GM18870 (cell line): ENCODE measurements around the gene BCL2L2.

Source experiments
- ATAC-seq: cut with Tn5 transposase; IDR thresholded peaks from one replicate; pipeline ENCODE4 v1.9.1; 2021; ENCODE audit warnings: moderate library complexity; ENCODE audit not compliant: unreplicated experiment

Gene BCL2L2

DNA sequence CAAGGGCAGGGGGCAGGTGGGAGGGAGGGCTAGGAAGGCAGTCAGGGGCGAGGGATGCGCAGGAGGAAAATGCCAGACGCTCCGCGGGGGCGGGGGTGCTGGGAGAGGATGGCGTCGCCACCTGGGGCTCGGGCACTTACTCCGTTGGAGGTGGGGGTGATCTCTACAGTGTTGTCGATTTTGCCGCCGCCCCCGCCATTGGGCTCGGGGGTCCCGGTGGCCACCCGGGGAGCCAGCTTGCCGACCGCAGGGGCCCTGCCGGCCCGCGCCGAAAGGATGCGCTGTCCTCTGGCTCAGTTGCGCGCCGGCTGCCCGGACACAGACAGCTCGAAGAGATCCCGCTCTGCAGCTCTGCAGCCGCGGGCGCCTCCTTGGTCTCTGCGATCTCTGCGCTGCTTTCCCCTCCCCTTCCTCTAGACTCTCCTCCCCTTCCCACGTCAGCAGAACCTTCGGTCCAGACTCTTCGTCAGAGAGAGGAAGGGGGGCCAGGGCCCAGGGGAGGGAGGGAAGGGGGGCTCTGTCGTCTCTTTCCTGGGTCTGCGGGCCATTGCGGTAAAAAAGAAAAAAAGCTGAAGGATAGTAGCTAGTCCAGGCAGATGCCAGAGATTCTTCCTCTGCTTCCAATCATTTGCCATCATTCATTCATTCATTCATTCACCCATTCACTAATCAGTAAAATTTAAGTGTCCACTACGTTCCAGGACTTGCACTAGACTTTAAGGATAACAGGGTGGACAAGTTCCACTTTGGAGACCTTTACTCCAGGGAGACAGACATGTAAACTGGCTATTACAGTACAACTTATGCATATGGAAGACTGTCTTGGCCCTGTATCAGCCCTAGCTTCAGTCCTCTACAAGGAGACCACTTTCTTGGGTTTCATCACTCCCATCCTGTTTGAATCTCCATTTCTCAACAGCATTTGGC lies 46.1 kb downstream of the BCL2L2 start, which contains the start of gene SLC22A17:
TSS of gene SLC22A17 (minus strand) at position 382 of the 927 bp plus-strand sequence.
- no peak for ATAC-seq

DNA sequence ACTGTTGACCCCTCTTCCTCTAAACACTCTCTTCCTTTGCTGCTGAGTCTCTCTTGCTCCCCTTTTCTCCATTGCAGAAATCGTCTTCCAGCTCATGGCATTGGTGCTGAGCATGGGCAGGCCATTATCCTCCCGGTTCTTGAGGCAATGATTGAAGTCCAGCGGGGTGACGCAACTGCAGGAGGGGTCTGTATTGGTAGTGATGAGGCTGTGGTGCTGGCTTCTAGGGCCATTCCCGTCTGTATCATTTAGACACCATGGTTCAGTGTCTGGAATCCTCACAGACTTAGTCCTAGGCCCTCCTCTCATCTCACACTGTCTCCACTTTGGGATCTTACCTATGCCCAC lies 46.8 kb downstream of the BCL2L2 start:
- ATAC-seq: no peak

- no peak for ATAC-seq
These were observed 48.4 kb downstream of the BCL2L2 start for GRCh38 chr14:23354990-23355389.

GRCh38 chr14:23355871-23356435 lies 49.3 kb downstream of the BCL2L2 start:
- no peak for ATAC-seq

GRCh38 chr14:23356662-23357061 lies 50.0 kb downstream of the BCL2L2 start:
- no peak for ATAC-seq

GRCh38 chr14:23357261-23357660 lies 50.6 kb downstream of the BCL2L2 start:
- no peak for ATAC-seq

DNA sequence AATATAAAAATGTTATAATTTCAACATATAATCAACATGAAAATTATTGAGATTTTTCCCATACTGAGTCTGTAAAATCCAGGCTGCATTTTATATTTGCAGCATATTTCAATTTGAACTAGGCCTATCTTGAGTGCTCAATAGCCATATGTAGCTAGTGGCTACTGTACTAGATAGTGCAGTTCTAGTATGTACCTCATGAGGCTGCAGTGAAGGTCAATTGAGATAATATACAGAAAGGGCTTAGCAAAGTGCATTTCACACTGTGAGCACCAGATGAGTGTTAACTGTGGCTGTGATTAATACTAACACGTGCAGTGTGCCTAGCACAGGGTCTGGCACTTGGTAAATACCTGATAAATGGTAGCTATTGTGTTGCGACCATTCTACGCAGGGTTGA lies 51.4 kb downstream of the BCL2L2 start:
- ATAC-seq: no peak

DNA sequence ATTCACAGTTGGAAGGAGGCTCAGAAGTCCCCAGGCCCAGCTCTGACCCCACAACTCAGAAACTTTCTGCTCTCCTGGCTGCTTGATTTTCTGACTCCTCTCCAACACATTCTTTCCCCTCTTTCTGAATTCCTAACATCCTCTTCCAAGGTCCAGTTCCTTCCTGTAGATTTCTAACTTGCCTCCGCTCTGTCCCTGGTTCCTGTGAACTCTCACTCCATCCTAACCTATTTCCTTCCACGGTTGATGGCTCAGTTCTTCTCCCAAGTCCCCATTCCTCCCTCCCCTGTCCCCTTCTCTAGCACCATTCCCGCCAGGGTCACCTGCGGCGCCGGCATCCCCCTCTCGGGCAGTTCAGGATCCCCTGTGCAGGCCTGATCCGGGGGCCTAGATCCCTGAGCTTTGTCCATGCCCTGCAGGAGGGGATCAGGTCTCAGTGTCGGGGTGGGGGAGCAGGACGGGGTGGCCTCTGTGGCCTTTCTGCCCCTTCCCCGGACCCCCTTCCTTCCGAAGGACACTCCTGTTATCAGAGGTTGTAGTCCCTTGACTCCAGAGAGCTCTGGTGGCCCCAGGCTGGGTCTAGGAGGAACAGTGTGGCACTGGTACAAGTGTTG lies 52.0 kb downstream of the BCL2L2 start:
- ATAC-seq: no peak

GRCh38 chr14:23359167-23359626 lies 52.6 kb downstream of the BCL2L2 start:
- no peak for ATAC-seq

- no peak for ATAC-seq
These were observed 53.3 kb downstream of the BCL2L2 start for GRCh38 chr14:23359722-23360447.

- no peak for ATAC-seq
These were observed 53.9 kb downstream of the BCL2L2 start for GRCh38 chr14:23360496-23360895.

- ATAC-seq: no peak
These were observed 54.7 kb downstream of the BCL2L2 start for GRCh38 chr14:23361320-23361719.
